GDM1 (cell line): ENCODE results near the gene CLIC1.

Experiments used
- DNase-seq: peaks from one replicate; lab custom pipeline; 2025; lab: John Stamatoyannopoulos, UW

The CLIC1 gene

GRCh38 chr6:31736021-31736767 lies at the start of gene CLIC1:
Gene CLIC1 (minus strand): TSS chr6:31736530. CDS start chr6:31736300, 230 bp downstream.
- peak; percentile 84 for DNase-seq

- no peak for DNase-seq
Observed at GRCh38 chr6:31785475-31785874, 49.1 kb upstream of the CLIC1 start.

DNA sequence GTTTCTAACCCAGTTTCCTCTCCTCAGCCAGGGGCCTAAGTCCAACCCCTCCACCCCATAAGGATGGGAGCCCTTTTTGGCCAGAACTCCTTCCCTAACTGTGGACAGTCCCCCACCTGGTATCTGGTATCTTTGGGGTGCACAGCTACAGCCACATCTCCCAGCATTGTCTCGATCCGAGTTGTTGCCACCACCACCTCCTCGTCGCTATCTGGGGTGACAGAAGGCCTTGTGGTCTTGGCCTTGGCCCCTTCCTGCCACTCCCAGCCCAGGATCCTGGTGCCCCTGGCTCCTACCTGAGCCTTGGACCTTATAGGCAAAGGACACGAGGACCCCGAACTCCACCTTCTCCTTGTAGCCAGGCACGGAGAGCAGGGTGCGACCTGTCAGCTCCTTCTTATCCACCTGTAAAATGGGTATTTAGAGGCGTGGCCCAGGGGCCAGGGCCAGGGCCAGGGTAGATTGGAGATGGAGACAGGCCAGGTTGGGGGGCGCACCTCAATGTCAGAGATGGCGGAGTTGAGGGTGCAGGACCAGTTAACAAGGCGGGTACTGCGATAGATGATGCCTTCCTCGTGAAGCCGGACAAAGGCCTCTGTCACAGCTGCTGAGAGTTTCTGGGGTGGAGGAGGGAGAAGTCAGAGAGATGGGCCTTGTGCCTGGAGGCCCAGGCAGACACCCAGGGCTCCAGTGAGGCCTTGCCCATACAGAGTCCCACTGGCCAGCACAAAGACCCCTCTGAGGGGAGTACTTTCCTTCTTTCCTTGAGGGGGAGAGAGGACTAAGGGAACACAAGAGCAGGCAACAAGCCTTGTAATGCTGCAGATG lies 48.0 kb upstream of the CLIC1 start:
- no peak for DNase-seq

GRCh38 chr6:31782126-31782855 lies 46.0 kb upstream of the CLIC1 start:
- no peak for DNase-seq

GRCh38 chr6:31781244-31782125 lies 45.2 kb upstream of the CLIC1 start:
- no peak for DNase-seq

GRCh38 chr6:31780507-31781243 lies 44.3 kb upstream of the CLIC1 start:
- no peak for DNase-seq

DNA sequence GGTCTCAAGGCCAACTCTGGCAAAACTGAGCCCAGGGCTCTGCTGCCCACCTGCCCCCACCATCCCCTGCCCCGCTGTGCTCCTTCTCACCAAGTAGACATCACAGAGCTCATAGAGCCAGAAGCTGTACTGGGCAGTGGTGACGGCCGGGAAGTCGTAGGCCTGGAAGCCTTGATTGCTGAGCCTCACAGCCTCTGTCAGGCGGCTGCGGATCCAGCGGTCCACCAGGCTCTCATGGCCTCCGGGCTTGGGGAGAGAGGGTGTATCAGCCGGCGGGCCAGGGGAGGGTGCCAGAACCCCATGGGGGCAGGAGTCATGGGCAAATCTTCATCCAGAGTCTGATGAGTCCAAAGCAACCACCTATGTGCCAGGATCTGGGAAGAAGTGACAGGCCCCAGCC lies 43.6 kb upstream of the CLIC1 start:
- no peak for DNase-seq

GRCh38 chr6:31778999-31779885 lies 42.9 kb upstream of the CLIC1 start:
- no peak for DNase-seq

DNA sequence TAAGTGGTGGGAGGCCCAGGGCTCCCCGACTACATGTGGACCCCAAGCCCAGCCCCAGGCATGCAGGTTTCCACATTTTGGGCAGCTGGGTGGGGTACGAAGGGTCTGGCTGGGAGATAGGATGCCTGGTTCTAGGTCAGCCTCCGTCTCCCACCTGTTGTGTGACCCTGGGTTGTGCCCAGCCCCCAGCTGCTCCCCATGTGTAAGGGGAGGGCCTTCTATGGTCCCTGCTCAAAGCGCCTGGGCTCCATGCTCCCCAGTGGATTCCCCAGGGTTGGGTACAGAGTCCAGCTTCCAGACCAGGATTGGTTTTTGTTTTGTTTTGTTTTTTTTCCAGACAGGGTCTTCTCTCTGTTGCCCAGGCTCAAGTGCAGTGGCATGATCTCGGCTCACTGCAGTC lies 41.9 kb upstream of the CLIC1 start:
- DNase-seq, result no peak

GRCh38 chr6:31777667-31778050 lies 41.3 kb upstream of the CLIC1 start:
- DNase-seq, result no peak

DNA sequence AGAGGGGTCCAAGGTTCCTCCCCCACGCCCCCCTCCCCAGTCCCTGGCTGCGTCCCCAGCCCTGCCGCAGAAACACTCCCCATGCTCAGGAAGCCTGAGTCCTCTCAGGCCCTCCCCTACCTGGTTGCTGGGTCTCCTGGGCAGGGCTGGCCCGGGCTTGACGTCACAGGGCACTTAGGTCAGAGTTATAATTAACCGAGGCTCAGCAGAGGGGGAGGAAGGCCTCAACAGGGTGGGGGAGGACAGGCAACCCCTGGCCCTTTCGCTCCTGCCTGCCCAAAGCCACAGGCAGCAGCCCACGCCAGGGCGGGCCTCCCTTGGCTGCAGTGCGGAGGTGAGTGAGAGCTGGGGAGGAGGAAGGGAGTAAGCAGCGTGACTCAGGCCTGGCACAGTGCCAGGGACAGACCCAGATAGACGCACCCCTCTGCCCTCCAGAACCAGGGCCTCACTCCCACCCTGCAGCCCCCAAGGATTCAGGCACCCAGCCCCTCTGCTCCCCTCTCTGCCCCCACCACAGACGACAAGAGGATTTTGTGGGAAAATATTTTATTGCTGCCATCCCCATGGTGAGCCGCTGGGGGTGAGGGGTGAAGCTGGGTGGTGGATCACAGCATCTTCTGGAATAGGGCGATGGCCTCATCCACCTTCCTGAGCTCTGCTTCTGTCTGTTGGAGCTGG lies 40.8 kb upstream of the CLIC1 start, which contains the start of gene VWA7:
TSS of gene VWA7 (minus strand) at position 340 of the 678 bp plus-strand sequence. CDS start 549 bp downstream, outside the sequence.
- peak; percentile 75 for DNase-seq

GRCh38 chr6:31776485-31776988 lies 40.2 kb upstream of the CLIC1 start:
- no peak for DNase-seq

DNA sequence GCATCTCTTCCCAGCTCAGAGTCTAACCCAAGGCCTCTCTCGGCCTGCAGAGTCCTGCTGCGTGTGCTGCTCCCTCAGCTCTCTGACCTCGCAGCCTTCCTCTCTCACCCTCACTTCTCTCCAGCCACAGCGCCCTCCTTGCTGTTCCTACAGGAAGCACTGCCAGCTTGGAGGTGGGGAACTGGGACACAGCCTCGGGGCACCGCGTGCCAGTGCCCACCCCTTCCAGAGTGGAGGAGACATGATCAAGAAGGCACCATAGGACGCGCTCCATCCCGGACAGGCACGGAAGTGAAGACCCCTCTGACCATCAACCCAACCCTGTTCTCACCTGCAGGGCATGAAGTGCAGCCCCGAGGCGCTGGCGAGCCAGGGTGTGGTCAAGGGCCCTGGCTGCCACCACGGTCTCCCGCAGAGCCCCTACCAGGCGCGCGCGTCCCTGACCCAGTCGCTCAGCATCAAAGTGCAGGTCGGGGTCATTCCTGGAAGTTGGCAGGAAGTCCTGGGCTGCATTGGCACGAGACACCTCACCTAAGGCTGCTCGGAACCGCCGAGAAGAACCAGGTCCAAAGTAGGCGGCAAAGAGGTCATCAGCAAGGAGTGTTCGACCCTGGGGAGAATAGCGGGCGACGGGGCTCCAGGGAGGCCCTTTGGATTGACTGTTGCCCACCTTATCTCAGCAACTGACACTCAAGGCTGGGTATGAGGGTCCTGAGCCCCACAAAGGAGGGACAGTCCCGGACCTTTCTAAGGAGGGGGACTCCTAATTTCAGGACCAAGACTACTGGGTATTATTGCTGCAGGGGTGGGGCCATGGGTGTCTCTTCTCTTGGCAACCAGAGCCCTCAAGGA lies 39.5 kb upstream of the CLIC1 start:
- DNase-seq, result no peak

DNA sequence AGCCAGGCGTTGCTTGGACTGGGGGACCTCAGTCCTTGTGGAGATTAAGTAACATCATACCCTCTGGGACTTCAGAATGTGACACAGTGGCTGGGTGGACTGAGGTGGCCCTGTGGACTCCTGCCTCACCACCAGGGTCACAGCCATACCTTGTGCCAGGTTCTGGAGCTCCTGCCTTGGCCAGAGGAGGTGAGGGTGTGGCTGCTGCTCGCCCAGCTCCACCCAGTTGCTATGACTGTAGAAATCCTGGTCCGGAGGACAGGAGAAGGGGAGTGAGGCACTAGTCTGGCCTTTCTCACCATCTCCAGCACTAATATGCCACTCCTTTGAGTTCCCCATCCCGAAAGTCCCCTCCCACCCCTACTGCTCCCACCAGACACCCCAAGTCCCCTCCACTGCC lies 38.9 kb upstream of the CLIC1 start:
- DNase-seq, result no peak

GRCh38 chr6:31771992-31772358 lies 35.6 kb upstream of the CLIC1 start:
- DNase-seq, result no peak

GRCh38 chr6:31770860-31771259 lies 34.5 kb upstream of the CLIC1 start:
- DNase-seq, result no peak

DNA sequence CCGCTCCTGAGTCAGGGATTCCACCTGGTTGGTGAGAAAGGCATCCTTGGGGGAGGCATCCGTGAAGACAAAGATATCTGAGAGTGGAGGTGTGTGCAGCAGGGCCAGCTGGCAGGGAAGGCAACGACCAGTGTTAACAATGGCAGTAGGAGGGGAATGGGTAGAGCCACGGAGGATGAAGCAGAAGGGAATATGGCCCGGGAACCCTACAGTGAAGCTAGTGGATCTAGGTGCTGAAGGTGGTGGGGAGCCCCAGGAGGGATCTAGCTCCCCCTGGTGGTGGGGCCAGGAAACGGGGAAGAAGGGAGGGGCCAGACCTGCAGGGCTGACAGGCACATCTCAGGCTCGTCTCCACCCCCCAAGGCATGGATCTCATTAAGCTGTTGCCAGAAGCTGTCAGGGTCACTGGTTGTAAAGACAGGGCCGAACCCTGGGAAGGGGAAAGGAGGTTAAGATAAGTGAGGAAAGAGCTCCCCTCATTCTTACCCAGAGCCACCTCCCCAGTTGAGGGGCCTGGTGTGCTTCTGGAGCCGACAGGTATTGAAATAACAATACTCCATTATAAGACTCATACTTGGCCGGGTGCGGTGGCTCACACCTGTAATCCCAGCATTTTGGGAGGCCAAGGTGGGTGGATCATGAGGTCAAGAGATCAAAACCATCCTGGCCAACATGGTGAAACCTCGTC lies 33.5 kb upstream of the CLIC1 start:
- DNase-seq, result peak; percentile 85
